Upper lobe of right lung (tissue), 1 donor: ENCODE data around the gene F8A3. TPM values are rescaled to one million over a fixed set of nuclear protein-coding genes. Genes with fewer than 3 reads are reported as not detected.
A peak's percentile ranks its signal among the peaks of the same experiment; 100 is the strongest.

Source experiments
- ATAC-seq: fragments of 200-7000 bp; cut with Tn5 transposase; one replicate; pipeline ENCODE4 v1.9.1; 2020; ENCODE audit warnings: mild to moderate bottlenecking, moderate library complexity
- DNase-seq: peaks from one replicate; pipeline ENCODE4 v3.0.0-alpha.2; 2020
- H3K27ac ChIP-seq: fragments of 200-600 bp; one replicate; pipeline ENCODE4 v1.8.0; 2022
- H3K27me3 ChIP-seq: fragments of 200-600 bp; one replicate; pipeline ENCODE4 v1.8.0; 2022; ENCODE audit warnings: mild to moderate bottlenecking
- H3K36me3 ChIP-seq: fragments of 200-600 bp; one replicate; pipeline ENCODE4 v1.8.0; 2022
- H3K4me1 ChIP-seq: fragments of 200-600 bp; one replicate; pipeline ENCODE4 v1.8.0; 2022
- H3K4me3 ChIP-seq: fragments of 200-600 bp; one replicate; pipeline ENCODE4 v1.8.0; 2022; ENCODE audit warnings: mild to moderate bottlenecking
- H3K9me3 ChIP-seq: fragments of 200-600 bp; one replicate; pipeline ENCODE4 v1.8.0; 2022
- intact Hi-C: fragments of 100-400 bp; cut with DNase I; formaldehyde crosslinking; loops from one replicate; pipeline ENCODE4 v1.11.0; 2022
- microRNA-seq: library from miRNA; unstranded; fragments of <30 nt; microRNA quantifications from one replicate; pipeline ENCODE4 v1.2.0, GENCODE V29; 2020; ENCODE audit warnings: borderline microRNAs expressed
- total RNA-seq: library from RNA; stranded (reverse); fragmentation: NEBNext Ultra II Directional; extraction: Animal tissue kit (Norgen Biotek cat#: 25700); gene quantifications from one replicate; pipeline ENCODE4 v1.2.1, GENCODE V29; 2021
- TF ChIP-seq, protein P1 (sequence below): fragments of 200-600 bp; IDR thresholded peaks from one replicate; pipeline ENCODE4 v1.8.0; 2022; ENCODE audit warnings: antibody characterized with exemption
- donor health status: DM: no; HTN: yes; CAD: no; lungs with severe emphysema.

F8A3 gene
- total RNA-seq, 1 donor from 2014 or later = not detected

DNA sequence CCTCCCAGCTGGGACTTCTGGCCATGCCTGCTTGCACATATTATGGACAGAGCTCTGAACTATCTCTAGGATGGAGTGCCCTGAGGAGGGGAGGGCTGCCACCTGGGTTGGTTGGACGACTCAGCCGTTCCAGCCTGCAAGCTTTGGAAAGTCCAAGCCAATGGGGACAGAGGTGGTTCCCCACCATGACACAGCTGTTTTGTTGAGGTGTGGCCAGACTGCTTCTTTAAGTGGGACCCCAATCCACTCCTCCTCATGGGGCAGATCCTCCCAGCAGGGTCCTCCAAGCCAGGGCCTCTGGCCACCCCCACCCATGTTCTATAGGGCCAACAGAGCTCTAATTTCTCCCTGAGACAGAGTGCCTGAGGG, 22.7 kb downstream of the F8A3 start:
- no peaks in the 10 kb centered on the region for H3K36me3 ChIP-seq
- no peak overlapping the region for H3K4me3 ChIP-seq
- no peaks in the 10 kb centered on the region for H3K9me3 ChIP-seq
- TF ChIP-seq, protein P1, sequence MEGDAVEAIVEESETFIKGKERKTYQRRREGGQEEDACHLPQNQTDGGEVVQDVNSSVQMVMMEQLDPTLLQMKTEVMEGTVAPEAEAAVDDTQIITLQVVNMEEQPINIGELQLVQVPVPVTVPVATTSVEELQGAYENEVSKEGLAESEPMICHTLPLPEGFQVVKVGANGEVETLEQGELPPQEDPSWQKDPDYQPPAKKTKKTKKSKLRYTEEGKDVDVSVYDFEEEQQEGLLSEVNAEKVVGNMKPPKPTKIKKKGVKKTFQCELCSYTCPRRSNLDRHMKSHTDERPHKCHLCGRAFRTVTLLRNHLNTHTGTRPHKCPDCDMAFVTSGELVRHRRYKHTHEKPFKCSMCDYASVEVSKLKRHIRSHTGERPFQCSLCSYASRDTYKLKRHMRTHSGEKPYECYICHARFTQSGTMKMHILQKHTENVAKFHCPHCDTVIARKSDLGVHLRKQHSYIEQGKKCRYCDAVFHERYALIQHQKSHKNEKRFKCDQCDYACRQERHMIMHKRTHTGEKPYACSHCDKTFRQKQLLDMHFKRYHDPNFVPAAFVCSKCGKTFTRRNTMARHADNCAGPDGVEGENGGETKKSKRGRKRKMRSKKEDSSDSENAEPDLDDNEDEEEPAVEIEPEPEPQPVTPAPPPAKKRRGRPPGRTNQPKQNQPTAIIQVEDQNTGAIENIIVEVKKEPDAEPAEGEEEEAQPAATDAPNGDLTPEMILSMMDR = no peak
- no peaks in the 10 kb centered on the region for H3K4me1 ChIP-seq
- H3K27ac ChIP-seq = no peak overlapping the region
- no peak for ATAC-seq
- no peak for DNase-seq
- no peaks in the 10 kb centered on the region for H3K27me3 ChIP-seq
- intact Hi-C loops = no loop called here

DNA sequence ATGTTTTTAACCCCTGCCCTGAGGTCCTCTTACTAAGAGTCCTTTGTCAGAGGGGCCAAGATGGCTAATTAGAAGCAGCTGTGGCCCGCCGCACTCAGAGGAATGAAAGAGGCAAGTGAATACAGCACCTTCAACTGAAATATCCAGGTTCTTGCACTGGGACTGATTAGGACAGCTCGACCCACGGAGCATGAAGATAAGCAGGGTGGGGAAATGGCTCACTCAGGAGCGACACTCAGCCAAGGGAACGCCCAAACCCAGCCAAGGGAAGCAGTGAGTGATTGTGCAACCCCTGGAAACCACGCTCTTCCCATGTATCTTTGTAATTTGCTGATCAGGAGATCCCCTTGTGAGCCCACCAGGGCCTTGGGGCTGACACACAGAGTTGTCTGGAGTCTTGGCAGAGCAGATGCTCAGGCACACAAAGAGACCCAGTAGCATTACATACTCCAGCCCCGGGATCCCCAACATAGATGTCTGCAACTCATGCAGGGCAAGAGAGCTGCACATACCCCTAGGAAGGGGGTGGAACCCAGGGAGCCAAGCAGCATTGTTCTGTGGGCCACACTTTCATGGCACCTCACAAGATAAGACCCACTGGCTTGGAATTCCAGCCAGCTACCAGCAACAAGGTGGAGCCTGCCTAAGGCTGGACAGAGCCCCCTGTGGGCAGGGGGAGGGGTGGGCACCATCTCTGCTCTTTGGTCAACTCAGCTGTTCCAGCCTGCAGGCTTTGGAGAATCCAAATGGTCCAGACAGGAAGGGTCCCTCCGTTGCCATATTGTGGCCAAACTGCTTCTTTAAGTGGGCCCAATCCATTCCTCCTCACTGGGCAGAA, 23.3 kb downstream of the F8A3 start:
- no peak for DNase-seq
- Histone ChIP-seq H3K4me1 (no peaks in the 10 kb centered on the region), H3K36me3 (no peaks in the 10 kb centered on the region), H3K4me3 (no peak overlapping the region), H3K9me3 (no peaks in the 10 kb centered on the region), H3K27ac (no peak overlapping the region), H3K27me3 (no peaks in the 10 kb centered on the region)
- intact Hi-C loops = no loop called here
- peak; percentile 41 for ATAC-seq
- TF ChIP-seq, protein P1 = no peak

DNA sequence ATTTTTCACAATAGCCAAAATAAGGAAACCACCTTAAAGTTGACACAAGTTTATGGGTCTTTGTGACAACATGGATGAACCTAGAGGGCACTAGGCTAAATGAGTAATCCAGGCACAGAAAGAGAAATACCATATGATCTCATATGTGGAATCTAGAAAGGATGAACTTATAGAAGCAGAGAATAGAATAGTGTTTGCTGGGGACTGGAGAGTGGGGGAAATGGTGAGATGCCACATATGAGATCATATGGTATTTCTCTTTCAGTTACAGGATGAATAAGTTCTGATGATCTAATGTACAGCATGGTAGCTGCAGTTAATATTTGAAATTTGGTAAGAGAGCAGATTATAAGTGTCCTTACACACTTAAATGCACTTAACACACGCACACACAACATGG, 40.7 kb downstream of the F8A3 start:
- Histone ChIP-seq H3K4me1 (no peaks in the 10 kb centered on the region), H3K27me3 (no peaks in the 10 kb centered on the region), H3K9me3 (no peaks in the 10 kb centered on the region), H3K4me3 (no peak overlapping the region), H3K36me3 (no peaks in the 10 kb centered on the region), H3K27ac (no peak overlapping the region)
- no peak for DNase-seq
- TF ChIP-seq, protein P1 = no peak
- intact Hi-C loops = no loop called here
- ATAC-seq = no peak

Small RNA genes lying within 50 kb of the gene (microRNA-seq; reads per million reads assigned to microRNA genes)
- not detected for gene MIR1184-3

Other genes starting within 250 kb of the F8A3 start
- 33.9 TPM for gene VBP1, start 242.2 kb downstream of the F8A3 start, total RNA-seq
- gene RAB39B, start 194.1 kb downstream of the F8A3 start, total RNA-seq = 0.75 TPM
- gene CLIC2, start 124.0 kb downstream of the F8A3 start, total RNA-seq = 64.0 TPM
- not detected for gene F8A2, start 76.5 kb downstream of the F8A3 start, total RNA-seq
- 0.98 TPM for gene SPRY3, start 154.0 kb upstream of the F8A3 start, total RNA-seq
- gene TMLHE, start 154.3 kb upstream of the F8A3 start, total RNA-seq = 14.2 TPM